ENCODE results near the gene SURF2. TPM values are rescaled to one million over a fixed set of nuclear protein-coding genes. Genes with fewer than 3 reads are reported as not detected.

The SURF2 gene
- total RNA-seq, 1 experiment from 2014 or later = 42.0 TPM

- no peaks in the 10 kb centered on the region for H3K27me3 ChIP-seq (replicated peaks; ENCODE audit: insufficient read depth, low read depth, low read length, poor library complexity)
- H3K4me3 ChIP-seq (ENCODE audit: low read depth, low read length, poor library complexity, severe bottlenecking) = peak overlapping the region; percentile 93
- DNase-seq (ENCODE audit: low spot score) = no peak
- POLR2A ChIA-PET (ENCODE audit: low non-redundant PET) = no interaction called here
- CTCF ChIA-PET = no interaction called here
- H3K4me1 ChIP-seq (ENCODE audit: insufficient read depth, low read length, poor library complexity, severe bottlenecking) = peaks cover 17% of the 10 kb centered on the region
- intact Hi-C loops (cut with micrococcal nuclease; ENCODE audit: unreplicated experiment) = no loop called here
- no peaks in the 10 kb centered on the region for H3K9me3 ChIP-seq (ENCODE audit: low read depth, low read length, poor library complexity, severe bottlenecking)
- no peak overlapping the region for H3K27ac ChIP-seq (ENCODE audit: low read depth, low read length, poor library complexity, severe bottlenecking)
- H3K36me3 ChIP-seq (ENCODE audit: insufficient read depth, low read length, poor library complexity, severe bottlenecking) = peaks cover 34% of the 10 kb centered on the region
- no peak for TF ChIP-seq EZH2 (IDR thresholded peaks at IDR 0.05; ENCODE audit: borderline replicate concordance, low read depth, low read length, poor library complexity, severe bottlenecking)
- no peak for TF ChIP-seq CTCF (conservative IDR thresholded peaks at IDR 0.05; ENCODE audit: low read depth, low read length)
- no TSS peak for BruUV-seq (replicated peaks)
Observed at GRCh38 chr9:133354766-133355165, 1.6 kb upstream of the SURF2 start.

GRCh38 chr9:133355881-133356357 lies 431 bp upstream of the SURF2 start:
- Histone ChIP-seq H3K36me3 (ENCODE audit: insufficient read depth, low read length, poor library complexity, severe bottlenecking) (peaks cover 29% of the 10 kb centered on the region), H3K27me3 (replicated peaks; ENCODE audit: insufficient read depth, low read depth, low read length, poor library complexity) (no peaks in the 10 kb centered on the region), H3K4me1 (ENCODE audit: insufficient read depth, low read length, poor library complexity, severe bottlenecking) (peaks cover 14% of the 10 kb centered on the region), H3K4me3 (ENCODE audit: low read depth, low read length, poor library complexity, severe bottlenecking) (peak overlapping the region; percentile 93), H3K27ac (ENCODE audit: low read depth, low read length, poor library complexity, severe bottlenecking) (peak overlapping the region; percentile 74), H3K9me3 (ENCODE audit: low read depth, low read length, poor library complexity, severe bottlenecking) (no peaks in the 10 kb centered on the region)
- ChIA-PET CTCF (interaction anchor here (0.6 kb wide), 2 partner anchors 46 to 207 kb away, joined by 4 to 10 read pairs; no protein-coding TSS in a partner anchor), POLR2A (ENCODE audit: low non-redundant PET) (no interaction called here)
- no TSS peak for BruUV-seq (replicated peaks)
- DNase-seq (ENCODE audit: low spot score) = peak; percentile 25
- TF ChIP-seq CTCF (conservative IDR thresholded peaks at IDR 0.05; ENCODE audit: low read depth, low read length) (no peak), EZH2 (IDR thresholded peaks at IDR 0.05; ENCODE audit: borderline replicate concordance, low read depth, low read length, poor library complexity, severe bottlenecking) (no peak)
- intact Hi-C loops (cut with micrococcal nuclease; ENCODE audit: unreplicated experiment) = no loop called here

- TF ChIP-seq EZH2 (IDR thresholded peaks at IDR 0.05; ENCODE audit: borderline replicate concordance, low read depth, low read length, poor library complexity, severe bottlenecking) = no peak
- DNase-seq (ENCODE audit: low spot score) = no peak
- Histone ChIP-seq H3K27ac (ENCODE audit: low read depth, low read length, poor library complexity, severe bottlenecking) (no peak overlapping the region), H3K4me3 (ENCODE audit: low read depth, low read length, poor library complexity, severe bottlenecking) (peak overlapping the region; percentile 93), H3K4me1 (ENCODE audit: insufficient read depth, low read length, poor library complexity, severe bottlenecking) (peaks cover 19% of the 10 kb centered on the region), H3K36me3 (ENCODE audit: insufficient read depth, low read length, poor library complexity, severe bottlenecking) (peaks cover 29% of the 10 kb centered on the region), H3K9me3 (ENCODE audit: low read depth, low read length, poor library complexity, severe bottlenecking) (no peaks in the 10 kb centered on the region), H3K27me3 (replicated peaks; ENCODE audit: insufficient read depth, low read depth, low read length, poor library complexity) (no peaks in the 10 kb centered on the region)
- no TSS peak for BruUV-seq (replicated peaks)
- ChIA-PET POLR2A (ENCODE audit: low non-redundant PET) (no interaction called here), CTCF (no interaction called here)
- intact Hi-C loops (cut with micrococcal nuclease; ENCODE audit: unreplicated experiment) = no loop called here
Observed at GRCh38 chr9:133357656-133358055, 1.3 kb downstream of the SURF2 start.
